Right lung (tissue), 5 donors: ENCODE results near the gene JAG2. TPM values are rescaled to one million over a fixed set of nuclear protein-coding genes. Genes with fewer than 3 reads are reported as not detected.

Source experiments
- DNase-seq, 2 donors: peaks; one replicate each; pipeline ENCODE4 v3.0.0-alpha.2; 2013
- polyA plus RNA-seq, 5 donors: library from polyadenylated mRNA; unstranded; fragments of 120-200 nt; gene quantifications; one replicate each; pipeline versions ENCODE4 v1.2.1 to v1.2.3, GENCODE V29; 2013; ENCODE audit warnings: inconsistent platforms in 1 of 5, low replicate concordance in 1 of 5; ENCODE audit not compliant: insufficient read length in 5 of 5, insufficient read depth in 1 of 5

JAG2 gene
- polyA plus RNA-seq, 5 donors: 10.2 to 20.0 (median 11.2) TPM

DNA sequence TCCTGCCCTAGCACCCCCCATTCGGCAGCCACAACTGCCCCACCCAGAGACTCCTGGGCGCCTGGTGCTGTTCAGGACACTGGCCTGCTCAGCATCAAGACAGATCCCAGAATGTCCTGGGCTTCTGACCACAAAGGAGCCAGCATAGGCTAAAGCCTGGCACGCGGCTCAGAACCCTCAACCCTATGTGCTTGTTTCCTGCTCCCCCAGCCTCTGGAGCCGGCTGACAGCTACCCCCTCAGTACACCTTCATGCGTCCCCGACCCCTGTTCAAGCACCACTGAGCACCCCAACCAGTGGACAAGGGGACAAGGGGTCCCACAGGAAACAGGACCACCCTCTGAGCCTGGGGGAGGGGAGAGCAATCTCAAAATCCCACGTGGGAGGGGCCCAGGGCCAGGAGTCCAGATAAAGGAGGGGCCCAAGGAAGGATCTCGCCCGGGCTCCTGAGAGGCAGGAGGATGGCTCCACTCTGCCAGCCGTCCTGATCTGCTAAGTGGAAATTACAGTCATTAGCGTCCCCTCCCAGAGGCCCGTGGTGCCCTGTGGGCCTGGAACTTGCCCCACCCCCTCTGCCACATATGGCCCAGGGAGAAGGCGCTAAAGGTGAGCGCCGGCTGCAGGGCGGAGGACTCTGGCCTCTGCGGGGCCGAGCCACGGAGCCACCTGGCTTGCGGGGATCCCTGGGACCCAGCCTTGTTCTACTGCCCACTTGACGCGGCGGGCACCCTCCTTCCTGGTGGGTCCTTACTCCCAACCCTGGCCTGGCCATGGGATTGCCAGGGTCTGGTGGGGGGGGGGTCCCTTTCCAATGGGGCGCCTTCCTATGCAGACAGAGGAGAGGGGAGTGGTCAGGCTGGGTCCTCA lies 76.2 kb downstream of the JAG2 start:
- DNase-seq: no peak

- DNase-seq: no peak
These were observed 76.9 kb downstream of the JAG2 start for GRCh38 chr14:105091517-105092170.

- no peak for DNase-seq
These were observed 77.5 kb downstream of the JAG2 start for GRCh38 chr14:105091054-105091516.

Other genes with a start within 250 kb of the JAG2 start
- 1 to 10 TPM; 3.1 to 9.5 (median 4.1) TPM for gene PLD4, start 243.9 kb downstream of the JAG2 start, polyA plus RNA-seq
- gene AHNAK2, start 190.4 kb downstream of the JAG2 start, polyA plus RNA-seq: 1 to 10 TPM; 1.1 to 3.0 (median 2.3) TPM
- gene CLBA1, start 183.0 kb downstream of the JAG2 start, polyA plus RNA-seq: 10 to 100 TPM; 10.8 to 19.8 (median 14.1) TPM
- gene CDCA4, start 147.7 kb downstream of the JAG2 start, polyA plus RNA-seq: 10 to 100 TPM; 18.5 to 26.6 (median 23.0) TPM
- gene GPR132, start 103.3 kb downstream of the JAG2 start, polyA plus RNA-seq: 1 to 10 TPM in 4 of 5 donors, under 1 TPM in 1; 0.99 to 1.9 (median 1.2) TPM
- gene NUDT14, start 12.5 kb upstream of the JAG2 start, polyA plus RNA-seq: 10 to 100 TPM; 21.3 to 48.9 (median 28.6) TPM
- 10 to 100 TPM; 29.8 to 47.8 (median 37.3) TPM for gene BTBD6, start 79.8 kb upstream of the JAG2 start, polyA plus RNA-seq
- 10 to 100 TPM; 27.3 to 41.1 (median 30.5) TPM for gene BRF1, start 132.2 kb upstream of the JAG2 start, polyA plus RNA-seq
- gene PACS2, start 146.0 kb upstream of the JAG2 start, polyA plus RNA-seq: 10 to 100 TPM; 61.8 to 92.3 (median 77.3) TPM
- gene TEX22, start 229.8 kb upstream of the JAG2 start, polyA plus RNA-seq: 1 to 10 TPM in 4 of 5 donors, under 1 TPM in 1; 0.96 to 3.6 (median 1.4) TPM